Endodermal cell (in vitro differentiated cells): ENCODE results near the gene SND1. TPM values are rescaled to one million over a fixed set of nuclear protein-coding genes. Genes with fewer than 3 reads are reported as not detected.

Experiments
- DNase-seq: peaks from one replicate; pipeline ENCODE4 v3.0.0-alpha.2; 2017
- H3K27ac ChIP-seq: 2 replicates; pipeline ENCODE4 v1.5.1; 2013; ENCODE audit warnings: mild to moderate bottlenecking, low read depth, low read length, moderate library complexity
- H3K27me3 ChIP-seq: 2 replicates; pipeline ENCODE4 v1.6.1; 2013; ENCODE audit warnings: mild to moderate bottlenecking, low read length, moderate library complexity; ENCODE audit not compliant: insufficient read depth, control insufficient read depth, poor library complexity, severe bottlenecking
- H3K36me3 ChIP-seq: 2 replicates; pipeline ENCODE4 v1.7.0; 2013; ENCODE audit warnings: mild to moderate bottlenecking, low read length, moderate library complexity; ENCODE audit not compliant: control insufficient read depth, insufficient read depth
- H3K4me1 ChIP-seq: one replicate; pipeline ENCODE4 v1.7.0; 2013; ENCODE audit warnings: low read length; ENCODE audit not compliant: control insufficient read depth, insufficient read depth
- H3K4me3 ChIP-seq: 2 replicates; pipeline ENCODE4 v1.5.1; 2013; ENCODE audit warnings: mild to moderate bottlenecking, low read length, moderate library complexity
- H3K9ac ChIP-seq: 2 replicates; pipeline ENCODE4 v1.6.1; 2013; ENCODE audit warnings: mild to moderate bottlenecking, low read length, moderate library complexity; ENCODE audit not compliant: poor library complexity, severe bottlenecking; ENCODE audit errors: extremely low read depth
- H3K9me3 ChIP-seq: 2 replicates; pipeline ENCODE4 v1.6.1; 2013; ENCODE audit warnings: mild to moderate bottlenecking, low read length, moderate library complexity; ENCODE audit not compliant: control insufficient read depth
- H3K27ac Mint-ChIP-seq: 2 replicates; pipeline ENCODE4 v1.8.0; 2020; ENCODE audit warnings: mixed read lengths
- H3K27me3 Mint-ChIP-seq: 2 replicates; pipeline ENCODE4 v1.8.0; 2021; ENCODE audit warnings: mild to moderate bottlenecking, mixed read lengths; ENCODE audit not compliant: insufficient read depth
- H3K36me3 Mint-ChIP-seq: 2 replicates; pipeline ENCODE4 v1.8.0; 2020; ENCODE audit warnings: low read depth, mixed read lengths
- H3K4me1 Mint-ChIP-seq: 2 replicates; pipeline ENCODE4 v1.8.0; 2020; ENCODE audit warnings: mixed read lengths
- H3K4me3 Mint-ChIP-seq: 2 replicates; pipeline ENCODE4 v1.8.0; 2020; ENCODE audit warnings: mild to moderate bottlenecking, moderate library complexity, mixed read lengths
- H3K9me3 Mint-ChIP-seq: 2 replicates; pipeline ENCODE4 v1.8.0; 2020; ENCODE audit warnings: mild to moderate bottlenecking, mixed read lengths
- CTCF ChIP-seq: fragments of 200-600 bp; sonication (generic); conservative IDR thresholded peaks from 2 replicates; pipeline ENCODE4 v1.5.0; 2021; ENCODE audit warnings: antibody characterized with exemption, mild to moderate bottlenecking
- WGBS, 2 experiments: methylation state at CpG; one replicate each; pipeline versions ENCODE4 v1.1.5 to v1.1.7; 2013; ENCODE audit warnings: missing lambda C conversion rate in 2 of 2, mixed read lengths in 1 of 2; ENCODE audit not compliant: insufficient coverage in 1 of 2, insufficient read length in 1 of 2; 5-methylcytosine and 5-hydroxymethylcytosine counted together
- total RNA-seq, 2 donors: library from RNA; stranded (reverse); fragmentation: NEBNext Ultra II Directional in 1 of 2; extraction: Animal tissue kit (Norgen Biotek cat#: 25700) in 1 of 2; gene quantifications; 2 replicates in 1 of 2; 3 replicates in 1 of 2; pipeline ENCODE4 v1.2.1, GENCODE V29; 2021

SND1 gene
- total RNA-seq, 2 donors from 2014 or later: 240 to 267 TPM

GRCh38 chr7:128021366-128021765 is 369.4 kb downstream of the SND1 start:
- Histone ChIP-seq H3K27ac (no peak overlapping the region), H3K36me3 (peaks cover 49% of the 10 kb centered on the region), H3K4me3 (no peak overlapping the region), H3K27me3 (no peaks in the 10 kb centered on the region), H3K9ac (no peak overlapping the region), H3K4me1 (peaks cover 7% of the 10 kb centered on the region), H3K9me3 (no peaks in the 10 kb centered on the region)
- Mint-ChIP-seq H3K27ac (no peak overlapping the region), H3K9me3 (no peaks in the 10 kb centered on the region), H3K36me3 (peaks cover 13% of the 10 kb centered on the region), H3K27me3 (no peaks in the 10 kb centered on the region), H3K4me1 (peaks cover 16% of the 10 kb centered on the region), H3K4me3 (no peak overlapping the region)
- TF ChIP-seq CTCF: no peak
- WGBS, 2 experiments: 73 to 94% methylated on average over 1 to 2 of the region's 2 CpGs
- DNase-seq: no peak

GRCh38 chr7:128022631-128023532 is 370.9 kb downstream of the SND1 start:
- Histone ChIP-seq H3K4me1 (peaks cover 7% of the 10 kb centered on the region), H3K27me3 (no peaks in the 10 kb centered on the region), H3K36me3 (peaks cover 44% of the 10 kb centered on the region), H3K4me3 (no peak overlapping the region), H3K27ac (no peak overlapping the region), H3K9ac (no peak overlapping the region), H3K9me3 (no peaks in the 10 kb centered on the region)
- no peaks in the 10 kb centered on the region for H3K9me3 Mint-ChIP-seq
- no peak for TF ChIP-seq CTCF
- no peak for DNase-seq
- H3K4me1 Mint-ChIP-seq: peaks cover 16% of the 10 kb centered on the region
- no peak overlapping the region for H3K27ac Mint-ChIP-seq
- no peaks in the 10 kb centered on the region for H3K27me3 Mint-ChIP-seq
- WGBS, 2 experiments: 90 to 92% methylated on average over 3 to 6 of the region's 6 CpGs
- H3K4me3 Mint-ChIP-seq: no peak overlapping the region
- peaks cover 13% of the 10 kb centered on the region for H3K36me3 Mint-ChIP-seq

GRCh38 chr7:128024151-128024550 is 372.2 kb downstream of the SND1 start:
- Histone ChIP-seq H3K27ac (no peak overlapping the region), H3K9me3 (no peaks in the 10 kb centered on the region), H3K27me3 (no peaks in the 10 kb centered on the region), H3K4me3 (no peak overlapping the region), H3K36me3 (peaks cover 47% of the 10 kb centered on the region), H3K9ac (no peak overlapping the region), H3K4me1 (peaks cover 7% of the 10 kb centered on the region)
- Mint-ChIP-seq H3K27ac (no peak overlapping the region), H3K9me3 (no peaks in the 10 kb centered on the region), H3K4me1 (peaks cover 12% of the 10 kb centered on the region), H3K36me3 (peaks cover 20% of the 10 kb centered on the region), H3K27me3 (peaks cover 7% of the 10 kb centered on the region), H3K4me3 (no peak overlapping the region)
- WGBS, 2 experiments: 85 to 91% methylated on average over 3 of the region's 3 CpGs
- no peak for TF ChIP-seq CTCF
- DNase-seq: no peak
